Naive thymus-derived CD4-positive, alpha-beta T cell (primary cell): ENCODE data around the gene PFKFB1. TPM values are rescaled to one million over a fixed set of nuclear protein-coding genes. Genes with fewer than 3 reads are reported as not detected.

ENCODE experiments used
- ATAC-seq: fragments of 150-1000 bp; cut with Tn5 transposase; 2 replicates; pipeline ENCODE4 v1.10.0; 2021; ENCODE audit warnings: mild to moderate bottlenecking, moderate library complexity
- CTCF ChIA-PET: fragments of 350-600 bp; sonication (Branson Sonifier 250); formaldehyde crosslinking; loops from one replicate; lab custom pipeline; 2021; ENCODE audit warnings: antibody characterized with exemption; lab: Charles Lee
- POLR2A ChIA-PET: fragments of 350-600 bp; sonication (Branson Sonifier 250); formaldehyde crosslinking; loops from one replicate; lab custom pipeline; 2021; ENCODE audit warnings: antibody characterized with exemption, inconsistent platforms; lab: Charles Lee
- DNase-seq, 9 donors: peaks; one replicate each; pipeline versions ENCODE4 v3.0.0 to v3.0.0-alpha.2; 2020 to 2022; ENCODE audit warnings: mixed read lengths in 1 of 9
- H3K27ac ChIP-seq: one replicate; pipeline ENCODE4 v1.7.0; 2013; ENCODE audit warnings: mild to moderate bottlenecking, low read depth, low read length, moderate library complexity
- H3K27me3 ChIP-seq, 2 donors: one replicate each; pipeline ENCODE4 v1.7.0; 2013; ENCODE audit warnings: low read length in 2 of 2, mild to moderate bottlenecking in 2 of 2, moderate library complexity in 2 of 2; ENCODE audit not compliant: control insufficient read depth in 2 of 2, insufficient read depth in 2 of 2
- H3K36me3 ChIP-seq, 3 experiments: 1 replicate in 2 of 3; 2 replicates in 1 of 3; pipeline ENCODE4 v1.7.0; 2013; ENCODE audit warnings: low read length in 3 of 3, mild to moderate bottlenecking in 3 of 3, moderate library complexity in 1 of 3; ENCODE audit not compliant: insufficient read depth in 3 of 3, control insufficient read depth in 2 of 3
- H3K4me1 ChIP-seq, 2 donors: one replicate each; pipeline ENCODE4 v1.7.0; 2013; ENCODE audit warnings: low read length in 2 of 2, mild to moderate bottlenecking in 2 of 2, moderate library complexity in 1 of 2; ENCODE audit not compliant: control insufficient read depth in 2 of 2, insufficient read depth in 2 of 2
- H3K4me3 ChIP-seq: 2 replicates; pipeline ENCODE4 v1.7.0; 2013; ENCODE audit warnings: mild to moderate bottlenecking, low read length
- H3K9me3 ChIP-seq, 3 experiments: 1 replicate in 2 of 3; 2 replicates in 1 of 3; pipeline ENCODE4 v1.7.0; 2013; ENCODE audit warnings: low read length in 3 of 3; ENCODE audit not compliant: control insufficient read depth in 2 of 3
- H3K27ac Mint-ChIP-seq, 9 donors: one replicate each; pipeline ENCODE4 v1.8.0; 2020 to 2022; ENCODE audit warnings: mixed read lengths in 9 of 9, mild to moderate bottlenecking in 8 of 9, moderate library complexity in 5 of 9, inconsistent platforms in 2 of 9
- H3K27me3 Mint-ChIP-seq, 5 donors: one replicate each; pipeline ENCODE4 v1.8.0; 2021 to 2022; ENCODE audit warnings: mixed read lengths in 5 of 5, mild to moderate bottlenecking in 1 of 5
- H3K36me3 Mint-ChIP-seq, 5 donors: one replicate each; pipeline ENCODE4 v1.8.0; 2020 to 2022; ENCODE audit warnings: mixed read lengths in 5 of 5, mild to moderate bottlenecking in 3 of 5, inconsistent platforms in 1 of 5
- H3K4me1 Mint-ChIP-seq, 7 donors: one replicate each; pipeline ENCODE4 v1.8.0; 2020 to 2022; ENCODE audit warnings: mixed read lengths in 7 of 7, mild to moderate bottlenecking in 3 of 7, inconsistent platforms in 1 of 7
- H3K4me3 Mint-ChIP-seq, 10 donors: one replicate each; pipeline ENCODE4 v1.8.0; 2020 to 2022; ENCODE audit warnings: mild to moderate bottlenecking in 10 of 10, mixed read lengths in 10 of 10, moderate library complexity in 6 of 10, inconsistent platforms in 2 of 10
- H3K9me3 Mint-ChIP-seq, 11 donors: one replicate each; pipeline ENCODE4 v1.8.0; 2020 to 2022; ENCODE audit warnings: mixed read lengths in 11 of 11, mild to moderate bottlenecking in 4 of 11, inconsistent platforms in 1 of 11, moderate library complexity in 1 of 11
- intact Hi-C, 2 donors: fragments of 100-400 bp; cut with micrococcal nuclease; formaldehyde crosslinking; loops; one replicate each; pipeline ENCODE4 v1.15.1; 2023
- polyA plus RNA-seq, 2 donors: library from polyadenylated mRNA; unstranded; fragments of 300-500 nt; fragmentation: Illumina TruSeq; gene quantifications; one replicate each; pipeline ENCODE4 v1.2.3, GENCODE V29; 2021
- total RNA-seq, 6 experiments: library from RNA in 5 of 6; stranded (reverse) in 5 of 6; gene quantifications; 1 replicate in 5 of 6; 2 replicates in 1 of 6; pipeline ENCODE4 v1.2.3 and lab custom pipeline; 2021 to 2026

Gene PFKFB1
- total and polyA plus RNA-seq, 7 experiments from 2014 or later, result 0.26 to 1.00 (median 0.64) TPM; not detected in 1

DNA sequence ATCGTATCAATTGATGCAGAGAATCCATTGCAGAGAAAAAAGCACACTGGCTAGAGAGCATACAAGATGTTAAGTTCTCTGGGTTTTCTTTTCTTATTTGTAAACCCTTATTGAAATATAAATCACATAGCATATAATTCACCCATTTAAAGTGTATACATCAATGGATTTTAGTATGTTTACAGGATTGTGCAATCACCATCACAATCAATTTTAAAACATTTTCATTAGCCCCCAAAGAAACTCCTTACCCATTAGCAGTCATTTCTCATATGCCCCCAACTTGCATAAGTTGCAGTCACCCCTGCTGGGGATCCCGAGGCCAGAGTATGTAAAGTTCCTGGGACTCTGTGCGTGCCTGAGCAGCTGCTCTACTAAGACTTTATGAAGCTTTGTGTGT is 108.2 kb downstream of the PFKFB1 start:
- DNase-seq, result no peak
- intact Hi-C loops, result no loop called here
- Mint-ChIP-seq H3K27me3 (peaks cover 0 to 9% (median 5%) of the 10 kb centered on the region in 5 donors), H3K9me3 (peaks cover 0 to 2% (median 0%) of the 10 kb centered on the region in 11 donors), H3K4me3 (no peak overlapping the region), H3K36me3 (no peaks in the 10 kb centered on the region), H3K27ac (no peak overlapping the region), H3K4me1 (no peaks in the 10 kb centered on the region)
- ChIA-PET CTCF (no interaction called here), POLR2A (no interaction called here)
- no peaks in the 10 kb centered on the region for H3K27me3 ChIP-seq
- H3K4me1 ChIP-seq, result no peaks in the 10 kb centered on the region
- H3K9me3 ChIP-seq, result no peaks in the 10 kb centered on the region
- no peak overlapping the region for H3K4me3 ChIP-seq
- no peaks in the 10 kb centered on the region for H3K36me3 ChIP-seq
- no peak overlapping the region for H3K27ac ChIP-seq
- no peak for ATAC-seq

Other genes with a start within 250 kb of the PFKFB1 start
- not detected for gene ITIH6, start 195.9 kb downstream of the PFKFB1 start, total RNA-seq
- gene ITIH6, start 195.9 kb downstream of the PFKFB1 start, polyA plus RNA-seq, result not detected
- gene MAGED2, start 186.4 kb downstream of the PFKFB1 start, total RNA-seq, result 10 to 100 TPM; 51.9 to 81.4 (median 55.9) TPM
- 100 to 1,000 TPM; 115 to 117 TPM for gene MAGED2, start 186.4 kb downstream of the PFKFB1 start, polyA plus RNA-seq
- 1 to 10 TPM in 4 of 5 experiments, under 1 TPM in 1; 0.61 to 4.3 (median 2.4) TPM for gene TRO, start 73.4 kb downstream of the PFKFB1 start, total RNA-seq
- 1 to 10 TPM in 1 of 2 donors, under 1 TPM in 1; 0.84 to 1.0 TPM for gene TRO, start 73.4 kb downstream of the PFKFB1 start, polyA plus RNA-seq
- gene APEX2, start 6.2 kb upstream of the PFKFB1 start, total RNA-seq, result 10 to 100 TPM in 4 of 5 experiments, 1 to 10 TPM in 1; 6.5 to 24.6 (median 12.2) TPM
- gene APEX2, start 6.2 kb upstream of the PFKFB1 start, polyA plus RNA-seq, result 10 to 100 TPM; 20.3 to 26.4 TPM
- gene ALAS2, start 36.8 kb upstream of the PFKFB1 start, total RNA-seq, result under 1 TPM in 1 of 5 experiments, not detected in 4; 0.24 TPM
- gene ALAS2, start 36.8 kb upstream of the PFKFB1 start, polyA plus RNA-seq, result not detected
- 1 to 10 TPM in 1 of 5 experiments, under 1 TPM in 1, not detected in 3; 0.91 to 1.2 TPM for gene PAGE2B, start 80.8 kb upstream of the PFKFB1 start, total RNA-seq
- gene PAGE2B, start 80.8 kb upstream of the PFKFB1 start, polyA plus RNA-seq, result not detected
- gene PAGE2, start 94.8 kb upstream of the PFKFB1 start, total RNA-seq, result not detected
- gene PAGE2, start 94.8 kb upstream of the PFKFB1 start, polyA plus RNA-seq, result not detected
- gene PAGE5, start 226.2 kb upstream of the PFKFB1 start, total RNA-seq, result not detected
- 1 to 10 TPM in 1 of 2 donors, under 1 TPM in 1; 0.50 to 1.0 TPM for gene PAGE5, start 226.2 kb upstream of the PFKFB1 start, polyA plus RNA-seq